Neuronal stem cell (in vitro differentiated cells): ENCODE measurements around the gene COA1.
"Not testable (repeated sequence)": the region's sequence is repeated elsewhere in the genome, so short reads cannot be mapped to it uniquely, and the experiment has no call there.

Experiments
- DNase-seq: peaks from one replicate; pipeline ENCODE4 v3.0.0-alpha.2; 2013; ENCODE audit warnings: low spot score
- H2AFZ ChIP-seq: one replicate; pipeline ENCODE4 v1.6.1; 2013; ENCODE audit warnings: mild to moderate bottlenecking, low read length, inconsistent platforms
- H2AK5ac ChIP-seq: 2 replicates; pipeline ENCODE4 v1.6.1; 2013; ENCODE audit warnings: low read depth, mild to moderate bottlenecking, inconsistent platforms, low read length, moderate library complexity, mixed read lengths
- H2BK120ac ChIP-seq: 2 replicates; pipeline ENCODE4 v1.6.1; 2013; ENCODE audit warnings: low read depth, mild to moderate bottlenecking, inconsistent platforms, low read length, moderate library complexity, mixed read lengths
- H2BK12ac ChIP-seq: one replicate; pipeline ENCODE4 v1.6.1; 2013; ENCODE audit warnings: low read length, inconsistent platforms
- H2BK15ac ChIP-seq: 2 replicates; pipeline ENCODE4 v1.6.1; 2013; ENCODE audit warnings: mild to moderate bottlenecking, low read length, inconsistent platforms, mixed read lengths
- H2BK5ac ChIP-seq: one replicate; pipeline ENCODE4 v1.6.1; 2013; ENCODE audit warnings: inconsistent platforms, mild to moderate bottlenecking, low read length, moderate library complexity
- H3K14ac ChIP-seq: one replicate; pipeline ENCODE4 v1.6.1; 2013; ENCODE audit warnings: low read length, inconsistent platforms
- H3K18ac ChIP-seq: 2 replicates; pipeline ENCODE4 v1.6.1; 2013; ENCODE audit warnings: low read length, inconsistent platforms
- H3K23ac ChIP-seq: 2 replicates; pipeline ENCODE4 v1.6.1; 2013; ENCODE audit warnings: low read depth, mild to moderate bottlenecking, mixed read lengths, low read length, inconsistent platforms; ENCODE audit not compliant: poor library complexity
- H3K27ac ChIP-seq: replicated peaks from 3 replicates; pipeline ENCODE4 v1.5.1; 2013; ENCODE audit warnings: low read length, inconsistent platforms
- H3K27me3 ChIP-seq, 3 experiments: 2 replicates each; pipeline ENCODE4 v1.6.1; 2013; ENCODE audit warnings: low read length in 3 of 3, mild to moderate bottlenecking in 2 of 3, inconsistent platforms in 1 of 3, low read depth in 1 of 3, mixed read lengths in 1 of 3, moderate library complexity in 1 of 3; ENCODE audit not compliant: control insufficient read depth in 3 of 3, insufficient read depth in 3 of 3
- H3K36me3 ChIP-seq, 2 donors: replicated peaks in 1 of 2; 2 replicates each; pipeline ENCODE4 v1.6.1; 2013; ENCODE audit warnings: low read length in 2 of 2; ENCODE audit not compliant: control insufficient read depth in 2 of 2, insufficient read depth in 2 of 2
- H3K4ac ChIP-seq: 2 replicates; pipeline ENCODE4 v1.6.1; 2013; ENCODE audit warnings: inconsistent platforms, mild to moderate bottlenecking, low read length, moderate library complexity
- H3K4me1 ChIP-seq, 2 donors: 1 replicate in 1 of 2; 2 replicates in 1 of 2; pipeline ENCODE4 v1.6.1; 2013; ENCODE audit warnings: low read length in 2 of 2, low read depth in 1 of 2; ENCODE audit not compliant: control insufficient read depth in 2 of 2, insufficient read depth in 1 of 2
- H3K4me2 ChIP-seq: one replicate; pipeline ENCODE4 v1.6.1; 2013; ENCODE audit warnings: mild to moderate bottlenecking, low read length, inconsistent platforms; ENCODE audit not compliant: insufficient read depth, poor library complexity, severe bottlenecking
- H3K4me3 ChIP-seq, 2 donors: 2 replicates each; pipeline ENCODE4 v1.5.1; 2013; ENCODE audit warnings: low read length in 2 of 2, mild to moderate bottlenecking in 2 of 2, inconsistent platforms in 1 of 2, moderate library complexity in 1 of 2
- H3K79me1 ChIP-seq: one replicate; pipeline ENCODE4 v1.6.1; 2013; ENCODE audit warnings: low read depth, mild to moderate bottlenecking, inconsistent platforms, low read length, moderate library complexity
- H3K9ac ChIP-seq: one replicate; pipeline ENCODE4 v1.6.1; 2013; ENCODE audit warnings: mild to moderate bottlenecking, low read depth, low read length, inconsistent platforms; ENCODE audit not compliant: poor library complexity
- H3K9me3 ChIP-seq, 2 donors: replicated peaks in 1 of 2; 2 replicates each; pipeline versions ENCODE3 to v1.6.1; 2013; ENCODE audit warnings: low read length in 2 of 2, mild to moderate bottlenecking in 2 of 2, inconsistent platforms in 1 of 2, low read depth in 1 of 2, mixed read lengths in 1 of 2, moderate library complexity in 1 of 2; ENCODE audit not compliant: control insufficient read depth in 2 of 2, insufficient read depth in 1 of 2
- H4K8ac ChIP-seq: one replicate; pipeline ENCODE4 v1.6.1; 2013; ENCODE audit warnings: low read depth, mild to moderate bottlenecking, inconsistent platforms, low read length, moderate library complexity
- H4K91ac ChIP-seq: one replicate; pipeline ENCODE4 v1.6.1; 2013; ENCODE audit warnings: low read length, low read depth, mild to moderate bottlenecking, inconsistent platforms; ENCODE audit not compliant: poor library complexity
- WGBS, 2 donors: extraction: QIAGEN DNeasy Blood & Tissue Kit; methylation state at CpG; one replicate each; pipeline ENCODE4 v1.1.7; 2013; ENCODE audit warnings: missing lambda C conversion rate in 2 of 2, mixed read lengths in 1 of 2; ENCODE audit not compliant: insufficient read length in 2 of 2, insufficient replicate concordance in 1 of 2; ENCODE audit errors: extremely low coverage in 2 of 2; 5-methylcytosine and 5-hydroxymethylcytosine counted together

COA1 gene

GRCh38 chr7:43627798-43628197, 101.5 kb downstream of the COA1 start:
- WGBS, 2 donors = no CpG with 5 or more reads among the region's 3 CpGs
- not testable (repeated sequence) for H2AFZ ChIP-seq, H3K4me3 ChIP-seq, H3K18ac ChIP-seq, H3K14ac ChIP-seq, H2AK5ac ChIP-seq, H3K23ac ChIP-seq, H2BK12ac ChIP-seq, H3K4me2 ChIP-seq, DNase-seq, H4K8ac ChIP-seq, H2BK120ac ChIP-seq, H3K27me3 ChIP-seq, H3K9ac ChIP-seq, H3K4me1 ChIP-seq, H4K91ac ChIP-seq, H3K79me1 ChIP-seq, H3K27ac ChIP-seq, H2BK5ac ChIP-seq, H3K4ac ChIP-seq, H3K9me3 ChIP-seq, H2BK15ac ChIP-seq
- peaks cover 3 to 93% of the 10 kb centered on the region in 2 donors for H3K36me3 ChIP-seq

GRCh38 chr7:43626695-43627094, 102.6 kb downstream of the COA1 start:
- no peak for DNase-seq

DNA sequence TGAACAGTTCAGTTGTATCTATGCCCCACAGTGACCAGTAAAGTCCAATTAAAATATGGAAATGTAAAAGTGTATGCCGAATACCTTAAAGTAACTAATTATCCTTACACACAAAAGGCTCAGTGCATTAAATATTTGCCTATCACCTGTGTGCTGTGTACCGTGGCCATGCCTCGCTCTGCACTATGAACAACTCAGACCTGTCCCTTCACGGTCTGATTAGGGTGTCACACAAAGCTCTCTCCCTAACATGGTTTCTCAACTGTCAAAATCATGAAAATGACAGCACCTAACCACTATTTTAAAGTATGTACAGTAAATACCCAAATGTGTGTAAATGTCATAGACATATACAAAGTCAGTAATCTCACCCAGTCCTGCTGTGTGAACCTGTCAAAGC, 103.3 kb downstream of the COA1 start:
- Histone ChIP-seq H3K4me3 (no peak overlapping the region), H2AFZ (no peak overlapping the region), H3K9ac (no peak overlapping the region), H3K79me1 (no peaks in the 10 kb centered on the region), H3K4me2 (no peak overlapping the region), H3K4me1 (no peaks in the 10 kb centered on the region), H2BK120ac (no peak overlapping the region), H3K18ac (no peak overlapping the region), H2BK5ac (no peak overlapping the region), H4K91ac (no peak overlapping the region), H3K4ac (no peak overlapping the region), H4K8ac (no peak overlapping the region), H2BK15ac (no peak overlapping the region), H3K27me3 (no peaks in the 10 kb centered on the region), H3K9me3 (no peaks in the 10 kb centered on the region), H3K27ac (no peak overlapping the region), H2BK12ac (no peak overlapping the region), H2AK5ac (no peak overlapping the region), H3K14ac (no peak overlapping the region), H3K36me3 (peaks cover 3 to 93% of the 10 kb centered on the region in 2 donors), H3K23ac (no peak overlapping the region)
- DNase-seq = no peak
- no CpG with 5 or more reads among the region's 4 CpGs for WGBS, 2 donors

More at GRCh38 chr7:43626695-43627094, 102.6 kb downstream of the COA1 start:
- H2BK15ac ChIP-seq = no peak overlapping the region
- no peak overlapping the region for H3K23ac ChIP-seq
- H3K4me1 ChIP-seq = no peaks in the 10 kb centered on the region
- H3K14ac ChIP-seq = no peak overlapping the region
- H3K27me3 ChIP-seq = no peaks in the 10 kb centered on the region
- H3K18ac ChIP-seq = no peak overlapping the region
- H2BK12ac ChIP-seq = no peak overlapping the region
- H3K9ac ChIP-seq = no peak overlapping the region
- H2AK5ac ChIP-seq = no peak overlapping the region
- H2BK5ac ChIP-seq = no peak overlapping the region
- H3K9me3 ChIP-seq = no peaks in the 10 kb centered on the region
- no peaks in the 10 kb centered on the region for H3K79me1 ChIP-seq
- no peak overlapping the region for H4K8ac ChIP-seq
- peaks cover 3 to 92% of the 10 kb centered on the region in 2 donors for H3K36me3 ChIP-seq
- H4K91ac ChIP-seq = no peak overlapping the region
- H3K4me2 ChIP-seq = no peak overlapping the region
- no peak overlapping the region for H3K27ac ChIP-seq
- WGBS, 2 donors = no CpG with 5 or more reads among the region's 2 CpGs
- no peak overlapping the region for H3K4me3 ChIP-seq
- no peak overlapping the region for H2BK120ac ChIP-seq
- no peak overlapping the region for H2AFZ ChIP-seq
- no peak overlapping the region for H3K4ac ChIP-seq

GRCh38 chr7:43625453-43625852, 103.9 kb downstream of the COA1 start:
- no peaks in the 10 kb centered on the region for H3K9me3 ChIP-seq
- DNase-seq = no peak
- H3K23ac ChIP-seq = no peak overlapping the region
- no peak overlapping the region for H2BK12ac ChIP-seq
- H3K4me1 ChIP-seq = no peaks in the 10 kb centered on the region
- no peaks in the 10 kb centered on the region for H3K27me3 ChIP-seq
- no peak overlapping the region for H3K18ac ChIP-seq
- H3K9ac ChIP-seq = no peak overlapping the region
- H3K36me3 ChIP-seq = peaks cover 3 to 92% of the 10 kb centered on the region in 2 donors
- H3K27ac ChIP-seq = no peak overlapping the region
- H3K4ac ChIP-seq = no peak overlapping the region
- H4K91ac ChIP-seq = no peak overlapping the region
- no peak overlapping the region for H3K4me3 ChIP-seq
- H2AFZ ChIP-seq = no peak overlapping the region
- H4K8ac ChIP-seq = no peak overlapping the region
- H3K4me2 ChIP-seq = no peak overlapping the region
- H3K14ac ChIP-seq = no peak overlapping the region
- no peak overlapping the region for H2BK15ac ChIP-seq
- H2BK120ac ChIP-seq = no peak overlapping the region
- no peaks in the 10 kb centered on the region for H3K79me1 ChIP-seq
- H2BK5ac ChIP-seq = no peak overlapping the region
- H2AK5ac ChIP-seq = no peak overlapping the region
